Stimulated activated CD8-positive, alpha-beta memory T cell treated with anti-CD3 and anti-CD28 coated beads, Interleukin-7, amount 100 ng/mL, for 1 hour (primary cell): ENCODE results near the gene ZPBP2.
"Not testable (repeated sequence)": the region's sequence is repeated elsewhere in the genome, so short reads cannot be mapped to it uniquely, and the experiment has no call there.

ENCODE experiments used
- DNase-seq, 2 donors: peaks; one replicate each; pipeline ENCODE4 v3.0.0-alpha.2; 2020; ENCODE audit warnings: low read depth in 2 of 2

Gene ZPBP2, protein sequence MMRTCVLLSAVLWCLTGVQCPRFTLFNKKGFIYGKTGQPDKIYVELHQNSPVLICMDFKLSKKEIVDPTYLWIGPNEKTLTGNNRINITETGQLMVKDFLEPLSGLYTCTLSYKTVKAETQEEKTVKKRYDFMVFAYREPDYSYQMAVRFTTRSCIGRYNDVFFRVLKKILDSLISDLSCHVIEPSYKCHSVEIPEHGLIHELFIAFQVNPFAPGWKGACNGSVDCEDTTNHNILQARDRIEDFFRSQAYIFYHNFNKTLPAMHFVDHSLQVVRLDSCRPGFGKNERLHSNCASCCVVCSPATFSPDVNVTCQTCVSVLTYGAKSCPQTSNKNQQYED

DNA sequence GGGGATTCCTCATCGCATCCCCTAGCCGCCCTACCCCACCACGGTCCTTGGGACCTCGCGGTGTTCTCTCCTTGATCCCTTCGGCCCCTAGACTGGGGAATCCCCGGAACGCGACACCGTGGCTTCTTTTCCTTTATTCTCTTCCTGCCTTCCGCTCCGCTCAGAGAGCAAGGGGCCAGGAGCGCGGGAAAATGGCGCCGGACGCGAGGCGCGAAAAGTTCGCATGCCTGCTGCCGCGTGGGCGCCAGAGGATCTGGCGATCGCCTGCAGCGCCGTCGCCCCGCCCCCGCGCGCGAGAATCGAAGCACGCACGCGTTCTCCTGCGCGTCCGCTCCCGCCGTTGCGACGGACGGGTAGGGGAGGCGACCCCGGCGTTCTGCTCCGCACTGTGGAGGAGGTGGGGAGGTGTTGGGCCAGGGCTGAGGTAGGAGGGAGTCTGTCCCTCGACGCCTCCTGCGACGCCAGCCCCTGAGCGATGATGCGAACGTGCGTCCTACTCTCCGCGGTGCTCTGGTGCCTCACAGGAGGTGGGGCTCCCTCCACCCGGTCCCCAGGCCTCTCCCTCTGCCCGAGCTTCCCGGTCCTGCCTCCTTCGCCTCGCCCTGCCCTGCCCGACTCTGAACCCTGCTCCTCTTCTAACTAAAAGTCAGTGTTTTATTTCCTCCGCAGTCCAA lies at the start of gene ZPBP2:
ZPBP2 (plus strand) TSS at position 323 of the 674 bp plus-strand sequence; CDS start at position 476, 153 bp downstream.
- DNase-seq, result no peak

DNA sequence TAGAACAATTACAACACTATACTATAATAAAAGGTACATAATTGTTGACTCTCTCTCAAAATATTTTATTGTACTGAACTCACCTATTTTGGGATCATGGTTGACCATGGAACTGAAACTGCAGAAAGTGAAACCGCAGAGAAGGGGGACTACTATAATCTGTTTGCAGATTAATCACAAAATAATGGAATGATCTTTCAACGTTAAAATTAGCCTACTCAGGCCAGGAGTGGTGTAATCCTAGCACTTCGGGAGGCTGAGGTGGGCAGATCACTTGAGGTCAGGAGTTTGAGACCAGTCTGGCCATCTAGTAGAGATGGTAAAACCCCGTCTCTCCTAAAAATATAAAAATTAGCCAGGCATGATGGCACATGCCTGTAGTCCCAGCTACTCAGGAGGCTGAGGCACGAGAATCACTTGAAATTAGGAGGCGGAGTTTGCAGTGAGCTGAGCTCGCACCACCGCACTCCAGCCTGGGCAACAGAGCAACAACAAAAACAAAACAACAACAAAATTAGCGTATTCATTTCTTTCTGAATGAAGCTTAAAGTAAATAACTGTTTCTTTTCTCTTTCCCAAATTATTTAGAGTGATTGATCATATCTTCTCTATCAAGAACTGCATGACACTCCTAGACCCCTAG lies 49.5 kb upstream of the ZPBP2 start:
- DNase-seq, result no peak

DNA sequence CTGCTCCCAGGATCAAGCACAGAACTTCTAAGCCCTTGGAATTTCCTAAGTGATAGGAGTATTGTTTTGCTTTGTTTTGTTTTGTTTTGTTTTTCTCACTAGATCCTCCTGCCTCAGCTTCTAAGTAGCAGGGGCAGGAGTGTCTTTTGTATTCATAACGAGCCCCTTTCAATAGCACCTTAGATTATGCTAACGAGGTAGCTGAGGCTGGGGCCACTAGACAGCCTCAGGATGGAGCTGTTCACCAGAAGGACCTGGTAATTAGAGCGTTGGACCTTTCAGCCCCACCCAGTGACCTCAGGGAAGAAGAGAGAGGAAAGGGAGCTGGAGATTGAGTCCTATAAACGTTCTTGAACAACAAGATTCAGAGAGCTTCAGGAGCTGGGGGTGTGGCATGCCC lies 47.5 kb upstream of the ZPBP2 start:
- no peak for DNase-seq

DNA sequence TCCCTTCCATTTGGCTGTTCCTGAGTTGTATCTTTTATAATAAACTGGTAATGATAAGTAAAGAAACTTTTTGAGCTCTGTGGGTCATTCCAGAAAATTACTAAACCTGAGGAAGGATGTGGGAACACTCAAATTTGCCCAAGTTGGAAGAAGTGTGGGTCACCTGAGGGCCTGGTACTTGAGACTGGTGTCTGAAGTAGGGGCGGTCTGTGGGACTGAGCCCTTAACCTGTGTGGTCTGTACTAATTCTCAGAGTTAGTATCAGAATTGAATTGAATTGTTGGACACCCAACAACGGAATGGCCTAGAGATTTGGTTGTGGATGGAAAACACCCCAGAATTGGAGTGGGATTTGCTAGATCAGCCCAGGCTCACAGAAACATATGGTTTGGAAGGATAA lies 47.0 kb upstream of the ZPBP2 start:
- DNase-seq, result no peak

DNA sequence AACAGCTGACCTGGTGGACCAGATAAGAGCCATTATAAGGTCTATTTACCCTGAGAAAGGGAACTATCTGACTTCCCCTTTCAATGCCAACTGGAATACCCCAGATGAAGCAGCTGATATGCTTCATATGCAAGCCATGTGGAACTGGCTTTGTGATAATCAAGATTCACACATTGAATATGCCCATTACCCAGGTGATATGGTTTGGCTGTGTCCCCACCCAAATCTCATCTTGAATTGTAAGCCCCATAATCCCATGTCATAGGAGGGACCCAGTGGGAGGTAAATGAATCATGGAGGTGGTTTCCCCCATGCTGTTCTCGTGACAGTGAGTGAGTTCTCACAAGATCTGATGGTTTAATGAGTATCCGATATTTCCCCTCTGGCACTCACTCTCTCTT lies 46.0 kb upstream of the ZPBP2 start:
- DNase-seq, result no peak

DNA sequence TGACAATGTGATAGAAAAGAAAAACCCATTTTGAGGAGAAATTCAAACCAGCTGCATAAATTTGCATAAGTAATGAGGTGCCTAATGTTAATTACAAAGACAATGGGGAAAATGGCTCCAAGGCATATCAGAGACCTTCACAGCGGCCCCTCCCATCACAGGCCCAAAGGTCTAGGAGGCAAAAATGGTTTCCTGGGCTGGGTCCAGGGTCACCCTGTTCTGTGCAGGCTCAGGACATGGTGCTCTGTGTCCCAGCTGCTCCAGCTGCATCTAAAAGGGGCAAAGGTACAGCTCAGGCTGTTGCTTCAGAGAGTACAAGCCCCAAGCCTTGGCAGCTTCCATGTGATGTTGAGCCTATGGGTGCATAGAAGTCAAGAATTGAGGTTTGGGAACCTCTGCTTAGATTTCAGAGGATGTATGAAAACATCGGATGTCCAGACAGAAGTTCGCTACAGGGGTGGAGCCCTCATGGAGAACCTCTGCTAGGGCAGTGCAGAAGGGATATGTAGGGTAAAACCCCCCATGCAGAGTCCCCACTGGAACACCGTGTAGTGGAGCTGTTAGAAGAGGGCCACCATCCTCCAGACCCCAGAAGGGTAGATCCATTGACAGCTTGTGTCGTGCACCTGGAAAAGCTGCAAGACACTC lies 44.5 kb upstream of the ZPBP2 start:
- DNase-seq, result no peak

DNA sequence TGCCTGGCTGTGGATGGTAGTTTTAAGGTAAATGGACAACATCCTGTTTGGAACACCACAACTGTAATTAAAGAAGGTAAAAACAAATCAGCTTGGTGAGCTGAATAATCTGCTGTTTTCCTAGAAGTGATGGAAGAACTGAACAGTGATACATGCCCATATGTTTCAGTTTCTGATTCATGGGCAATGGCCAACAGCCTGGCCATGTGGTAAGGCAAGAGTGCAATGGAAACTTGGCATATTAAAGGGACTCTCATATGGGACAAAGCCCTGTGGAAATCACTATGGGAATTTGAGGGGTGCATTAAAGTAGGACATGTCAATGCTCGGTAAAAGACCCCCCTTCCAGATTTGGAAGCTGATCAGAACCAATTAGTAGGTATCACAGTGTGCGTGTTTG lies 41.7 kb upstream of the ZPBP2 start:
- DNase-seq, result no peak

DNA sequence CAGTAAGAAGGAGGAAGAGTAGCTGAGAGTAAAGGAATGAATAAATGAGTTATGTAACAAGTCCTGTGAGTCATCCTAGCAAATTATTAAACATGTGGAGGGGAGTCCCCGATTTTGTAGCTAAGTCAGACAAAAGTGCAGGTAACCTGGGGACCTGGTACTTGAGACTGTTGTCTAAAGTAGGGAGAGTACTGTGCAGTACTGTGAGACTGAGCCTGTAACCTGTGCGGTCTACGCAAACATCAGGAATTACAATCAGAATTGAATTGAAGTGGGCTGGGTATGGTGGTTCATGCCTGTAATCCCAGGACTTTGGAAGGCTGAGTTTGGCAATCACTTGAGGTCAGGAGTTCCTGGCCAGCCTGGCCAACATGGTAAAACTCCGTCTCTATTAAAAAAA lies 39.6 kb upstream of the ZPBP2 start:
- no peak for DNase-seq

DNA sequence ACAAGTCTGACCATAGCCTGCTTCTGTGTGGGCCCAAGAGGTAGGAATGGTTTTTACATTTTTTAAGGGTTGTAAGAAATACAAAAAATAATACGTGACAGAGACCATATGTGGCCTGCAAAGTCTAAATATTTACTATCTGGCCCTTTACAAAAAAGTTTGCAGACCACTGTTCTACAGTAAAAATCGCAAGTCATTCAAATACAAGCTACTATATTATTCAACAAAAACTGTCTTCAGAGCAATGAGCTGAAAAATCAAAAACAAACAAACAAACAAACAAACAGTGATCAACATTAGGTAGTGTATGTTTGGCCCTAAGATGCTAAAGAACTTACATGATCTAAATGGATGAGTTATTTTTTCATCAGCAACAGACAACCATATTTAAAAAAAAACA lies 36.4 kb upstream of the ZPBP2 start:
- DNase-seq, result no peak

DNA sequence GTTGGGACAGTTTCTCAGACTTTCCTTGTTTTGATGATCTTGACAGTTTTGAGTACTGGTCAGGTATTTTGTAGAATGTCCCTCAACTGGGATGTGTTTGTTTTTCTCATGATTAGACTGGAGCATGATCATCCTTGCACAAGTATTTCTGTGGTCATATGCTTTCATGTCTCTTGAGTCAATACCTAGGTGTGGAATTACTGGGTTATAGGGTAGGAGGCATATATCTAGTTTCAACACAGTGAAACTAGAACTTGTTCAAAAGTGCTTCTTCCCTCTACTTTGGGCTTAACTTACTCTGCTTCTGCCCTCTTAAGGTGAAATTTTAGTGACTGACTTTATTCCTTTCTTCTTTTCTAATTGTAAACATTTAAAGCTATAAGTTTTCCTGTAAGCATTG lies 34.0 kb upstream of the ZPBP2 start:
- DNase-seq, result no peak

DNA sequence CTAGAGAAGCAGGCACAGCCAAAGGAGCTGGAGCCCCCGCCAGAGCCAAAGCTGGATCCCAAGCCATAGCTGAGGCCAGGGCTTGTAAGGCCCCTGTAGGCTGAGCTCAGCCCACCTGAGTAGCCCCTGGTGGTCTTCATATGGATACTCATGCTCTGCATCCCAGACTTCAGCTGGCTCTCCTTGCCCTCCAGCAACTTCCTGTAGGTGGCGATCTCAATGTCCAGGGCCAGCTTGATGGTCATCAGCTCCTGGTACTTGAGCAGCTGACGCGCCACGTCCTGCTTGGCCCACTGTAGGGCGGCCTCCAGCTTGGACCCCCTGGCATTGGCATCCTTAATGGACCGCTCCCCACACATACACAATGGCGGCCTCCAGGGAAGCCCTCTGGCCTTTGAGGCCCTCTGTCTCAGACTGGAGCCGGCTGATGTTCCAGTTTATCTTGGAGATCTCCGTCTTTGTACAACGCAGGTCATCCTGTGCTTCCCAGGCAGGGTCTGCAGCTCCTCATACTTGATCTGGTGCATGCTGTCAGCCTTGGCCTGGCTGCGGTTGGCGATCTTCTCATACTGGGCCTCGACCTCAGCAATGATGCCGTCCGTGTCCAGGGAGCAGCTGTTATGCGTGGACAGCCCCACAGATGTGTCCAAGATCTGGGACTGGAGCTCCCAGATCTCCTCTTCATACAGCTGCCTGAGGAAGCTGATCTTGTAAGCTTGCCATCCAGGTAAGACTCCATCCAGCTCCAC lies 32.8 kb upstream of the ZPBP2 start:
- no peak for DNase-seq

DNA sequence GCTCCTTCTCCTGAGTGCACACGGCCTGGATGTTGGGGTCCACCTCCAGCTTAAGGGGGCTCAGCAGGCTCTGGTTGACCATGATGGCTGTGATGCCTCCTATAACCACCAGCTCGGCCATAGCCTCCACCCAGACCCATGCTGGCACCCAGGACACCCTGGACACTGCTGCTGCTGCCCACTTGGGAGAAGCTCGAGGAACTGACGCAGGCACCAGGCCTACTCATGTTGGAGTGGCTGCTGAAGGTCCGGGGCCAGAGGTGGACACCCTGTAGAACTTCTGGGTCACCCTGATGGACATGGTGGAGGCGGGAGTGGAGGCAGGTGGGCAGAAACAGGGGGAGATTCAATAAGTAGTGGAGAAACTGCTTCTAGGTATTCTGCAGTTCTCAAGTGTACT lies 31.9 kb upstream of the ZPBP2 start:
- DNase-seq, result no peak

DNA sequence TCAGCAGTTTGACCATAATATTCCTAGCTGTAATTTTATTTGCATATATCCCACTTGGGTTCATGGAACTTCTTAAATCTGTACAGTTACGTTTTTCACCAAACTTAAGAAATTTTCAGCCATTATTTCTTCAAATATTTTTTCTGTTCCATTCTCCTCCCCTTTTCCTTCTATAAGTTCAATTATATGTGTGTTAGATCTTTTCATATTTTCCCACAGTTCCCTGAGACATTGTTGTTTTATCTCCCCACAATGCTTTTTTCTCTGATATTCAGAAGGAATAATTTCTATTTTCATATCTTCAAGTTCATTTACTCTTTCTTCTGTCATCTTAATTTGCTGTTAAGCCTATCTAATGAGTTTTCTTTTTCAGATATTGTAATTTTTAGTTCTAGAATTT lies 29.9 kb upstream of the ZPBP2 start:
- DNase-seq, result no peak

DNA sequence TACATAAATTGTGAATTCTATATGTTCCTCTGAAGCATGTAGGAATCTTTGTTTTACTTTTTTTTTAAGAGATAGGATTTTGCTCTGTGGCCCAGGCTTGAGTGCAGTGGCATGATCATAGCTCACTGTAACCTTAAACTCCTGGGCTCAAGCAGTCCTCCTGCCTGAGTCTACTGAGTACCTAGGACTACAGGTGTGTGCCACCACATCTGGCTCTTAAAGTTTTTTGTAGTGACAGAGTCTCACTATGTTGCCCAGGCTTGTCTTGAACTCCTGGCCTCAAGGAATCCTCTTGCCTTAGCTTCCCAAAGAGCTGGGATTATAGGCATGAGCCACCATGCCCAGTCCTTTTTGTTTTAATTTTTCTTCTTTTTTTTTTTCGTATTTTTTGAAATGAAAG lies 29.2 kb upstream of the ZPBP2 start:
- DNase-seq, result no peak

DNA sequence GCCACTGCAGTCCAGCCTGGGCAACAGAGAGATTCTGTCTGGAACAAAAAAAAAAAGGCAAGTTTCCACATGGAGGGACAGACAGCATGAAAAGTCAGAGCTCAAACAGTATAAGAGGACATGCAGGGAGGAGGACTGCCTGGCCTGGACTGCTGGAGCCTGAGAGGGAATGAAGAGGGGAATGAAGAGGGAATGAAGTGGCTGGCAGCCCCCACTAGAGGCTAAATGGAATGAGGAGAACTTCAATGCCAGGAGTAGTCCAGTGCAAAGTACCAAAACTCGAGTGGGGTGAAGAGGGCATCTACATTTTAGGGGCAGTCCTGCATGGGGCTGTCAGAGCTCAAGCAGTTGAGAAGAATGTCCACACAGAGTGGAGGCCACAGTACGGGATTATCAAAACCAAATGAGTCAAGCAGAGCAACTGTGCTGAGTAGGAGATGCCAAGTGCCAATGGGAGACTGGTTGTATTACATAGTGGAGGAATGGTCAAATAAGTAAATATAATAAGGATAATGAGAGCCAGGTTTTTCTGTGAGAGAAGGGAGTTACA lies 26.8 kb upstream of the ZPBP2 start:
- no peak for DNase-seq

DNA sequence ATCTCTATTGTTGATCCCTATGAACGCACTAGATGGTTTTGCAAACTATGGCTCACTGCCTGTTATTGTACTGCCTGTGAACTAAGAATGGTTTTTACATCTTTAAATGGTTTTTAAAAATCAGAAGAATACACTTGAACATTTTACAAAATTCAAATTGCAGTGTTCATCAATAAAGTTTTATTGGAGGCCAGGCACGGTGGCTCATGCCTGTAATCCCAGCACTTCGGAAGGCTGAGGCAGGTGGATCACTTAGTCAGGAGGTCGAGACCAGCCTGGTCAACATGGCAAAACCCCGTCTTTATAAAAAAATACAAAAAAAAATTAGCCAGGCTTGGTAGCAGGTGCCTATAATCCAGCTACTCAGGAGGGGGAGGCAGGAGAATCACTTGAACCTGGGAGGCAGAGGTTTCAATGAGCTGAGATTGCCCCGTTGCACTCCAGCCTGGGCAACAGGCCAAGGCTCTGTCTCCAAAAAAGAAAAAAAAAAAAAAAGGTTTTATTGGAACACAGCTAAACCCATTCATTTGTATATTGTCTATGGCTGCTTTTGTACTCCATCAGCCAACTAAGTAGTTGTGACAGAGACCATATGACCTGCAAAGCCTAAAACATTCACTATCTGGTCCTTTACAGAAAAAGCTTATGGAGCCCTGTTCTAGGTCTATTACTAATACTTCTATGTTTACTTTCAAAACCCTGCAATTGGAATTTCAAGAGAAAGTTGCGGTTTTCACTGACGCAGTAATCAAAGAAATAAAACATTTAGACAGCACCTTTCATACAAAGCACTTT lies 22.8 kb upstream of the ZPBP2 start:
- no peak for DNase-seq

DNA sequence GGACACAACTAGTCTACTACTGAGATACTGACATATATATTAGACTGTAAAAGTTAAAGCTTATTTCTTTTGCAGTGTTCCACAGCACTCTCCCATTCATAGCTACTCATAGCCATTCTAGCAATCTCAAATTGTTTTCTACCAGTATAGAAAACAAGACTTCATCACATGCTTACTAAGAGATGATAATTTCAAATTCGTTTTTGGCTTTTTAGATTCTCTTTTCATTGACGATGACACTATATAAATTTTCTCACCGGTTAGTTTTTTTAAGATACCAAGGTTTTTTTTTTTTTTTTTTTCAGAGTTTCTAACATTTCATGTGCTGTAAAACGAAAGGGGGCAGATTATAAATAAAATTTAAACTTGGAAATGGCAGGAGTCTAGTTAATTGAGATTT lies 21.8 kb upstream of the ZPBP2 start:
- DNase-seq, result no peak

DNA sequence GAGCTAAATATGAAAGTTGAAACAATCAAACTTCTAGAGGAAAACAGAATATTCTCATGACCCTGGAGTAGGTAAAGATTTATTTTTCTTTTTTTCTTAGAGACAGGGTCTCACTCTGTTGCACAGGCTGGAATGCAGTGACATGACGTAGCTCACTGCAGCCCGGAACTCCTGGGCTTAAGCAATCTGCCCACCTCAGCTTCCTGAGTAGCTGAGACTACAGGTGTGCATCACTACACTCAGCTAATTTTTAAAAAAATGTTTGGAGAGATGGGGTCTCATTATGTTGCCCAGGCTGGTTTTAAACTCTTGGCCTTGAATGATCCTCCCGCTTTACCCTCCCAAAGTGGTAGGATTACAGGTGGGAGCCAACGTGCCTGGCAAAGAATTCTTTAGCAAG lies 19.4 kb upstream of the ZPBP2 start:
- no peak for DNase-seq

DNA sequence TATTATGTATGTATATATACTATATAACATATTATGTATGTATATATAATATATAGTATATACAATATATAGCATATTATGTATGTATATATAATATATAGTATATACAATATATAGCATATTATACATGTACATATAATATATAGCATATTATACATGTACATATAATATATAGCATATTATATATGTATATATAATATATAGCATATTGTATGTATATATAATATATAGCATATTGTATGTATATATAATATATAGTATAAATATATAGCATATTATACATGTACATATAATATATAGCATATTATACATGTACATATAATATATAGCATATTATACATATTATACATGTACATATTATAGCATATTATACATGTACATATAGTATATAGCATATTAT lies 17.8 kb upstream of the ZPBP2 start:
- DNase-seq, result not testable (repeated sequence)

DNA sequence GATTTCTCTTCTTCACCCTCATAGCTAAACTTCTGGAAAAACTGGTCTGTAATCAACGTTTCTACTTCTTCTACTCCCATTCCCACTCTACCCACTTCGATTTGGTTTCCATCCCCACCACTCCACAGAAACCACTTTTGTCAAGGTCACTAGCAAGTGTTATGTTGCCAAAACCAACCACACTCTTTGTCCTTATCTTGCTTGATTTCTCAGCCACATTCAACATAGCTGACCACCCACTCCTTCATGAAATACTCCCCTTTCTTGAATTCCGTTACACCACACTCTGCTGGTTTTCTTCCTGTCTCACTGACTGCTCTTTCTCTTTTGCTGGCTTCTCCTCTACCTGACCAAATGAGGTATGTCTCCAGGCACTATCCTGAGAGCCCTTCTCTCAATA lies 15.8 kb upstream of the ZPBP2 start:
- DNase-seq, result no peak

DNA sequence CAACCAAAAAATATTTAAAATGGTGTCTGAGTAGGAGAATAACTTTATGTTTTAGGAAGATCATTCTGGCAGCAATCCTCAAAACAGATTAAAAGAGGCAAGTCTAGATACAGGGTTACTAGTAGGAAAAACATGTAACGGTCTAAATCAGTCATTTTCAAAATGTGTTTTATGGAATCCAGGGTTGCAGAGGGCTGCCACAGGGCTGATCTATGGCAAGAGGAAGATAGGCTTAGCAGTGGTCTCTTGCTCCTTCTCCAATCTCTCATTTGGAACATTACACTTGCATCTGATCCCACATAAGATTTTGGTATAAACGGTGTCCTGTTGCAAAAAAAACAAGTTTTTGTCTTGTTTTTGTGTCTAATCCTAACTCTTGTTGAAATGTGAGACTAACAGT lies 13.1 kb upstream of the ZPBP2 start:
- no peak for DNase-seq
